Urinary bladder (tissue), 4 donors: ENCODE results near the gene CHP1. TPM values are rescaled to one million over a fixed set of nuclear protein-coding genes. Genes with fewer than 3 reads are reported as not detected.

Experiments
- DNase-seq: peaks from one replicate; pipeline ENCODE4 v3.0.0-alpha.2; 2015; ENCODE audit errors: extremely low spot score
- H3K27ac ChIP-seq: one replicate; pipeline ENCODE4 v1.5.1; 2013; ENCODE audit warnings: low read depth, mild to moderate bottlenecking, moderate library complexity
- H3K36me3 ChIP-seq: one replicate; pipeline ENCODE4 v1.6.1; 2013; ENCODE audit warnings: mild to moderate bottlenecking, moderate library complexity; ENCODE audit not compliant: insufficient read depth
- H3K4me1 ChIP-seq: one replicate; pipeline ENCODE4 v1.6.1; 2013; ENCODE audit warnings: mild to moderate bottlenecking, moderate library complexity; ENCODE audit not compliant: insufficient read depth
- H3K4me3 ChIP-seq: one replicate; pipeline ENCODE4 v1.5.1; 2013; ENCODE audit warnings: low read depth, low read length
- WGBS: extraction: QIAGEN DNeasy Blood & Tissue Kit; methylation state at CpG from one replicate; pipeline ENCODE4 v1.1.7; 2013; 5-methylcytosine and 5-hydroxymethylcytosine counted together
- polyA plus RNA-seq: library from polyadenylated mRNA; stranded (reverse); fragments of 200-250 nt; gene quantifications from one replicate; pipeline ENCODE4 v1.2.3, GENCODE V29; 2013
- total RNA-seq: library from RNA; depleted of rRNA; stranded (reverse); fragments of >200 nt; gene quantifications from one replicate; pipeline ENCODE4 v1.2.3, GENCODE V29; 2014
- donor health status: healthy with polysubstance abuse.
- donor health status: healthy.

The CHP1 gene
- total RNA-seq = 53.3 TPM
- 45.6 TPM for polyA plus RNA-seq

GRCh38 chr15:41230650-41231421 lies at the start of gene CHP1, which contains the start of gene EXD1:
CHP1 (plus strand) TSS chr15:41231268; CDS start chr15:41231383, 115 bp downstream.
EXD1 (minus strand) TSS chr15:41230757; CDS start chr15:41226575, 4,182 bp downstream.
- Histone ChIP-seq H3K36me3 (no peaks in the 10 kb centered on the region), H3K4me1 (no peaks in the 10 kb centered on the region), H3K27ac (peak within 1 kb of the TSS; percentile 88), H3K4me3 (peak within 1 kb of the TSS; percentile 73)
- under 1% methylated on average over 72 of the region's 72 CpGs for WGBS
- DNase-seq = peak; percentile 90

- Histone ChIP-seq H3K27ac (no peak overlapping the region), H3K4me3 (no peak overlapping the region), H3K36me3 (no peaks in the 10 kb centered on the region), H3K4me1 (no peaks in the 10 kb centered on the region)
- no peak for DNase-seq
- WGBS = 63% methylated on average over 4 of the region's 4 CpGs
Observed at GRCh38 chr15:41182266-41182665, 48.8 kb upstream of the CHP1 start.

GRCh38 chr15:41183581-41183980 lies 47.5 kb upstream of the CHP1 start:
- DNase-seq = no peak
- Histone ChIP-seq H3K27ac (no peak overlapping the region), H3K4me1 (no peaks in the 10 kb centered on the region), H3K36me3 (no peaks in the 10 kb centered on the region), H3K4me3 (no peak overlapping the region)
- WGBS = 44% methylated on average over 2 of the region's 2 CpGs

GRCh38 chr15:41194444-41194843 lies 36.6 kb upstream of the CHP1 start:
- no peak for DNase-seq
- Histone ChIP-seq H3K4me1 (no peaks in the 10 kb centered on the region), H3K36me3 (no peaks in the 10 kb centered on the region), H3K27ac (no peak overlapping the region), H3K4me3 (no peak overlapping the region)
- WGBS = 89% methylated on average over 1 of the region's 1 CpG

- H3K27ac ChIP-seq = no peak overlapping the region
- DNase-seq = no peak
- no peaks in the 10 kb centered on the region for H3K36me3 ChIP-seq
- no peak overlapping the region for H3K4me3 ChIP-seq
- H3K4me1 ChIP-seq = no peaks in the 10 kb centered on the region
Observed at GRCh38 chr15:41199470-41199869, 31.6 kb upstream of the CHP1 start.

- H3K4me3 ChIP-seq = no peak overlapping the region
Observed at GRCh38 chr15:41203395-41203794, 27.7 kb upstream of the CHP1 start.

GRCh38 chr15:41205315-41205714 lies 25.8 kb upstream of the CHP1 start:
- no peak overlapping the region for H3K27ac ChIP-seq
- 69% methylated on average over 3 of the region's 3 CpGs for WGBS
- DNase-seq = no peak
- no peak overlapping the region for H3K4me3 ChIP-seq
- H3K36me3 ChIP-seq = no peaks in the 10 kb centered on the region
- no peaks in the 10 kb centered on the region for H3K4me1 ChIP-seq

More at GRCh38 chr15:41203395-41203794, 27.7 kb upstream of the CHP1 start:
- Histone ChIP-seq H3K36me3 (no peaks in the 10 kb centered on the region), H3K4me1 (no peaks in the 10 kb centered on the region), H3K27ac (no peak overlapping the region)
- 82% methylated on average over 7 of the region's 7 CpGs for WGBS
- no peak for DNase-seq

GRCh38 chr15:41207687-41208448 lies 23.2 kb upstream of the CHP1 start:
- Histone ChIP-seq H3K36me3 (no peaks in the 10 kb centered on the region), H3K4me3 (no peak overlapping the region), H3K27ac (no peak overlapping the region), H3K4me1 (no peaks in the 10 kb centered on the region)
- 71% methylated on average over 5 of the region's 5 CpGs for WGBS
- no peak for DNase-seq

- H3K36me3 ChIP-seq = no peaks in the 10 kb centered on the region
- WGBS = 69% methylated on average over 2 of the region's 2 CpGs
- H3K4me3 ChIP-seq = no peak overlapping the region
- H3K4me1 ChIP-seq = no peaks in the 10 kb centered on the region
- H3K27ac ChIP-seq = no peak overlapping the region
- no peak for DNase-seq
Observed at GRCh38 chr15:41215708-41216107, 15.4 kb upstream of the CHP1 start.

- WGBS = 47% methylated on average over 1 of the region's 1 CpG
Observed at GRCh38 chr15:41218851-41219250, 12.2 kb upstream of the CHP1 start.

GRCh38 chr15:41219381-41219780 lies 11.7 kb upstream of the CHP1 start:
- WGBS = 45% methylated on average over 3 of the region's 3 CpGs
- no peak overlapping the region for H3K27ac ChIP-seq
- no peaks in the 10 kb centered on the region for H3K4me1 ChIP-seq
- DNase-seq = no peak
- no peak overlapping the region for H3K4me3 ChIP-seq
- H3K36me3 ChIP-seq = no peaks in the 10 kb centered on the region

More at GRCh38 chr15:41218851-41219250, 12.2 kb upstream of the CHP1 start:
- no peak for DNase-seq
- Histone ChIP-seq H3K27ac (no peak overlapping the region), H3K4me3 (no peak overlapping the region), H3K36me3 (no peaks in the 10 kb centered on the region), H3K4me1 (no peaks in the 10 kb centered on the region)

- 26% methylated on average over 10 of the region's 10 CpGs for WGBS
- Histone ChIP-seq H3K4me1 (no peaks in the 10 kb centered on the region), H3K4me3 (peak overlapping the region; percentile 19), H3K27ac (peak overlapping the region; percentile 13), H3K36me3 (no peaks in the 10 kb centered on the region)
- no peak for DNase-seq
Observed at GRCh38 chr15:41230345-41230649, 771 bp upstream of the CHP1 start.

GRCh38 chr15:41231422-41232226 lies 556 bp downstream of the CHP1 start:
- WGBS = 3% methylated on average over 28 of the region's 28 CpGs
- Histone ChIP-seq H3K36me3 (no peaks in the 10 kb centered on the region), H3K27ac (peak overlapping the region; percentile 88), H3K4me3 (peak overlapping the region; percentile 73), H3K4me1 (no peaks in the 10 kb centered on the region)
- DNase-seq = peak; percentile 35
